GM18502 (cell line): ENCODE results near the gene ACADVL.
"Not testable (repeated sequence)": the region's sequence is repeated elsewhere in the genome, so short reads cannot be mapped to it uniquely, and the experiment has no call there.

Source experiments
- ATAC-seq: cut with Tn5 transposase; IDR thresholded peaks from one replicate; pipeline ENCODE4 v1.9.1; 2021; ENCODE audit warnings: mild to moderate bottlenecking; ENCODE audit not compliant: unreplicated experiment, poor library complexity

The ACADVL gene

GRCh38 chr17:7232114-7232513, 12.4 kb downstream of the ACADVL start:
- no peak for ATAC-seq

DNA sequence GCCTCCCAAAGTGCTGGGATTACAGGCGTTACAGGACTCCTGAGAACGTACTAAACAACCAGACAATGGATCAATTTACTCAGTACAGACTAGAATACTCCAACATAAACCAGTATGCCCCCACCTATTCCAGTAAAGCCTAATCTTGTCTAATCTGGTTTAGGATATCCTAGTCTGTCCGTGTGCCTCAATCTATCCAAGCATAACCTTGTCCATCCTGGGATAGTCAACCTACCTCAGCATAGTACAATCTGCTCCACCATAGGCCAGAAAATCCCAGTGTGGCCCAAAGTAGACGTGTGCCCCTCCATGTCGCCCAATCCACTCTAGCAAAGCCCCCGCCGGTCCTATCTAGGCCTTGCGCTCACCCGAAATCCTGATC, 14.0 kb downstream of the ACADVL start:
- no peak for ATAC-seq

DNA sequence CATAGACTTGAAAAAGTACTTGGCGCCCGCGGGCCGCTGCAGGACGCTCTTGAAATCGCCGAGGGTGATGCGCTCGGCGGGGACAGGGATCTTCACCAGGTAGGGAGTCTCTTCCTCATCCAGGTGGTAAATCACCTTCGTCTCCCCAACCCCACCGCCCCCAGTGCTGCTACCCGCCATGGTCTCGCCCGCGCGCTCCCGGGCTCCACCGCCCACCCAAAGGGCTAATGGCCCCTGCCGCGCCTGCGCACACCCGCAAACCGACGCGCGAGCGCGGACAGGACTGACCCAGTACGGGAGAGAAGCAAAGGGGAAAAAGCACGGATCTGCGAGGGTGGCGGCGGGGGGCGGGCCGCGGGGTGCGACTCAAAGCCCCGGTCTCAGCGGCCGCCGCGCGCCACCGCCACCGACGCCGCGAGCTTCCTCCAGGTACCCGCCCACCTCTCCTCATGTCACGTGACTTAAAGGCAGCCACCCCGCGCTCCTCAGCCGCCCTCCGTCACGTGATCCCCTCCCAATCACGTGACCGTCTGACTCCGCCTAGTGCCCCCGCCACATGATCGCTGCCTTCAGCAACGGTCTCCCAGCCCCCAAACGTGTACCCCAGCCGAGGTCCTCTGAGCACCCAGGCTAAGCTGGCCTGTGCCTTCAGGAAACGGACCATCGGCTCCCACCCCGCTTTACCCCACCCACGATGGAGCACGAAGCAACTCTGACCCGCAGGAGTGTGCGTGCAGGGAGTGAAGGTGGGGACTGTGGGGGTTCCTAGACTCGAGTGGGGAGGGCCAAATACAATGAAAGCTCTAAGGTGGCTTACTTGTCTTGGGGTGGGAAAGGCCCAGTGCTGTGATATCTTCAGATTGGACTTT, 14.6 kb downstream of the ACADVL start, which contains the start of gene DVL2:
DVL2 (minus strand) TSS at position 435 of the 869 bp plus-strand sequence; CDS start at position 180, 255 bp downstream.
- peak; percentile 51 for ATAC-seq

- no peak for ATAC-seq
Observed at GRCh38 chr17:7235693-7236665, 16.2 kb downstream of the ACADVL start.

DNA sequence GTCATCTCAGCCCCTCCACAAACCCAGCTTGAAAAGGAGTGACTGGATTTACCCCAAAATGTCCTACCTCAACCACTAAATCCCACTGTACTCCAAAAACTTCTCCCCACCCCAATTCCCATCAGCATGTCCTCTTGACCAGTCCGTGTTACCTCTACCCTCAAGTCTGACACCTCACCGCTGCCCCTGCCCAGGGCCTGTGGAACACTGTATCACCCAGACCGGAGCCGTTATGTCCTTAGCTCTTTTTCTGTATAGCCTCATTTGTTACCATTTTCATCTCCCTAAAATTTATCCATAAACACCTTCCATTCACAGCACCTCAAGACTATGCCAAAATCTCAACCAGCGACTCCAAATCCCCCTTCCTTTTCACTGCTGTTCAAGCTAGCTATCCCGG, 17.1 kb downstream of the ACADVL start:
- ATAC-seq, result no peak

GRCh38 chr17:7237266-7237760, 17.6 kb downstream of the ACADVL start:
- no peak for ATAC-seq

DNA sequence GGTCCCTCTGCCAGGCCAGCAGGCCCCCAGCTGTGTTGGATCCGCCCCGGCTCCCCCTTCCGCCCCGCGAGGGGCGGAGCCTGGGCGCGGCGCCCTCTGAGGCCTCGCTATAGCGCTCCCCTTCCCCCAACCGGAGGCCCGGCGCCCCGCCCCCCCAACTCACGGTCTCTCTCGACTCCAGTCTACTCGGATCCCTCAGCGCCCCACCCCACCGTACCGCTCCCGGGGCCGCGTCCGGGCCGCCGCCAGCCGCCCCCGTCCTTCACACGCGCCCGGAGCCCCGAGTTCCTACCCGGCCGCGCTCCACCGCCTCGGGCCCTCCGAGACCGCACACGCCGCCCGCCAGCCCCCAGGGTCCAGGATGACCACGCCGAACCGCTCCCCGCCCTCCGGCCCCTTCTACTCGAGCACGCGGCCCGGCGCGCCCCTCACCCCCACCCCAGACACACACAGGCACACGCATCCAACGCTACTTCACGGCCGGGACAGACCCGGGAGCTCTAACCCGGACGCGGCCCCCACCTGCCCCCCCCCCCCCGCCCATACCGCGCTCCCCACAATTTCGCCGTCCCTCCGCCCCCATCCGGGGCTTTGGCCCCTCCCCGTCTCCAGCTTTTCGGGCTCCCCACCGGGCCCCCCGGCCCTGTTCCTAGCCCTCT, 18.2 kb downstream of the ACADVL start:
- ATAC-seq, result no peak

- ATAC-seq, result no peak
Observed at GRCh38 chr17:7238420-7239090, 18.8 kb downstream of the ACADVL start.

DNA sequence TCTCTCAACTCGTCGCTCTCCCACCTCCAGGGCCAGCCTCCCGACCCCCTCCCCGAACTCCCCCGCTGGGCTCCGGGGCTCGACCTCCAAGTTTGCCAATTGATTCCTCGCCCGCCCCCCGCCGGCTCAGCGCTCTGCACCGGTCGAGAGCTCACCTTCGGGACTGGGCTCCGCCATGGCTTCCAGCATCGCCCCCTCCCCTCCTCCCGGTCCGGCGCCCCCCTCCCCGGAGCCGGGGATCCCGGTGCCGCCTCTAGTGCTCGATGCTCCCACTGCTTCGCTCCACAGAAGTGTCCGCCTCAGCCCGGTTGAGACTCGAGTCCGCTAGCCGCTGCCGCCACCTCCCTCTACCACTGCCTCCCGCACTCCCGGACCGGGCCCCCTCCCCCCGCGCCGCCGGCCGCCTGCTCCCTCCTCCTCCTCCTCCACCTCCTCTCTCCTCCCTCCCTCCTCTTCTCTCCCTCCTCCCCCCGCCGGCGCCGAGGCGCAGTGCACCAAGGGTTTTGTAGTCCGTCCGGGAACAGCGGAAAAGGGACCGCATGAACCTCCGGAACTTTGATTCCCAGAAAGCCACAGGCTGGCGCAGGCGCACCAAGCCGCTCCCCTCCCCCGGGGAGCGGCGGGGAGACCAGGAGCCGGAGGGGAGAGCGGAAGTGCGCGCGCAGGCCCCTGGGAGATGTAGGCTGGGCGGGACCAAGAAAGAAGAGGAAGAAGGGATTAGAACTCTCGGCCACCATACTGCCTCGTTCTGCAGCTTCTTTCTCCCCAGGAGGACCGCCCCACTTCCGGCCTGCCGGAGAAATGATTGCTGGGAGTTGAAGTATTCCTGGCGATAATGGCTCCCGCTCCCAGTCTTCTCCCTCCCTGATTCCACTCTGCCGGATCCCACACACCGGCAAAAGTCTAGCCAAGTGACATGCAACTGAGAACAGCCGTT, 19.6 kb downstream of the ACADVL start, which contains the start of gene PHF23:
PHF23 (minus strand) TSS at position 367 of the 937 bp plus-strand sequence; CDS start at position 189, 178 bp downstream.
- ATAC-seq, result peak; percentile 46

GRCh38 chr17:7240375-7240774, 20.6 kb downstream of the ACADVL start:
- ATAC-seq, result no peak

DNA sequence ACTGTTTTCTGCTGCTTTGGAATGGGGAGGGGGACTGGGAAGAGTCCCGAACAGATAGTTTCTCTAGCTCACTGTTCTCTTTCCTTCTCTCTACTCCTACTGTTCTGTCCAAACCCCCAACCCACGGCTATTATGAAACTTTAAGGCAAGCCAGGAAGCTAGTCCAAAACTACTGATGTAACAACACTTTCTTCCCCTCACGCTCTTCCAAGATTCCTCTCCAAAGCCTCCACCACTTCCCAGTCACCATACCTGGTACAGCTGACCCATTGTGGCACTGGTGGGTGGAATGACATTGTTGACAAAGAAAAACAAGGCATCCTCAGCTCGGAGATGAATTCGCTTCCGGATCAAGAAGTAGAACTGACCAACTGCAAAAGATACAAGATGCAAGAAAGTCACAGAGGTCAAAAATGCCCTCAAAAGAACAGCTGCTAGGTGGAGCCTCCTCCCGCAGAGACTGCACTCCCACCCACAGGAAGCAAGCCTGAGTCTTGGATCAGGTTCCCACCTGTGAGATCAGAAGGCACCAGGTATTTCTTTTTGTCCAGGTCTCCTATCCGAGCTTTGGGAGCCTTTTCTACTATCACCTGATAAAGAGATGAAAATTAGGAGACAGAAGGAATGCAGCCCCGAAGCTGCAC, 21.5 kb downstream of the ACADVL start:
- no peak for ATAC-seq

DNA sequence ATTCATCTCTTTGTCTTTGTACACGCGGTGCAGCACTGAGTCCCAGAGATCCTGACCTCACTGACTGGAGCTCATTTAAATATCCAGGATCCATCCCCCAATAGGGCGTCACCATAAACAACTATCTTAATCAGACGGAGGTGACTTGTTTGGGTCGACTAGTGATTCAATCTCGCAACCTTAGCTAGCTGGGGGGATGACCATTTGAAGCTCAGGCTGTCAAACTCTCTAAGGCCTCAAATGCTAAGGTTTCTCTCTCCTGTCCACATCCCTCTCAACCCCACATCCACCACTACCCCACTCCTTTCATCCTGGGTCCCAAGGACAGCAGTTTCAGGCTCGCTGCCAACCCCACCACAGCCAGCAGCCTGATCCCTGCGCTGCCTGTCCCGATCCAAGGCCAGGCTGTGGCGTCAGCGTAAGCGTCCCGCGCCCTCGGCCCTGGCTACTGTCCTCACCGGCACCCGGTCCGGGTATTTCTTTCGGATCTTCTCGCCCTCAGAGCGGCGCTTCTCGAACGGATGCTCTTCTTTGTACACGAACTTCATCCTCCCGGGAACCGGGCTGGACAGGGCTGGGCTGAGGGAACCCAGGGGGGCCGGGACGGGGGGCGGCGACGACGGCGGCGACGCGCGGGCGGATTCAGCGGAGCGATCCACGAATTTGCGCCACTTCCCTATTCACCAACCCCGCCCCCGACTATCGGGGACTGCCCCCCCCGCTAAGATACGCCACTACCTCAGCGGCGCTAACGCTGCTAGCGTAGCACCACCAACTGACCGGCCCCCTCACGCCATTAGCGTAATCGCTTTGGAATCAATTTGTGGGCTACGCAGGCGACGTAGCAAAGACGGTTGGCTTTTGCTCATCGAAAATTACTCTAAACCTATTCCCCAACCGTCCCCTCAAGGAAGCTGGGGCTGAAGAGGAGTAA, 22.3 kb downstream of the ACADVL start, which contains the start of gene GABARAP:
GABARAP (minus strand) TSS at position 667 of the 934 bp plus-strand sequence; CDS start at position 548, 119 bp downstream.
- peak; percentile 35 for ATAC-seq

GRCh38 chr17:7242717-7243452, 23.1 kb downstream of the ACADVL start:
- ATAC-seq, result peak; percentile 46

DNA sequence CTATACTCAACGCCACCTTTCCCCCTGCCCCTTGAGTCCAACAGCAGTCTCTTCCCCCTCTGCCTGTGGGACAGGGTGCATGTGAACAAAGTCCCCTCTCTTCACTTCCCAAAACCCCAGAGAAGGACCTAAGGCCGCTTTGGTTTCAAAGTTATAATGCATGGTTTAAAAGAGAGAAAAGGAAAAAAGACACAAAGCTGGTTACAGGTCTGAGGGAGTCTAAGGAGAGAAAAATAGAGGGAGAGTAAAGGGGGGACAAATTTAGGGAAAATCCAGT, 23.7 kb downstream of the ACADVL start:
- ATAC-seq, result no peak

- not testable (repeated sequence) for ATAC-seq
Observed at GRCh38 chr17:7243838-7244237, 24.1 kb downstream of the ACADVL start.

DNA sequence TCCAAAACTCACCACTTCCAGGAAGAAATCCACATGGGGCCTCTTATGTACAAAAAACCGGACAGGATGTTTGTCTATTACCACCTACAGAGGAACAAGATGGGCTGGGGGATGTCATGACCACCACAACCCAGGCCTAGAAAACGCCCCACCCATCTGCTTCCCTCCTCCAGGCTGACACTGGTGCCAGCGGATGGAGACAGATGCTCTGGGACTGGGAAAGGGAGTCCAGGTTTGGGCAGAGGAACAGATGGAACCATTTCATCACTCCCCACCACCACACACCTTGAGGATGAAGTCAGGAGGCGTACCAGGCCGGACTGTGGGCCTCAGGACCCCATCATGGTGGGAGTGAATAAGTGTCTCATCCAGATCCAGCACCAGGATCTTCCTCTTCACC, 27.0 kb downstream of the ACADVL start:
- no peak for ATAC-seq
